ENCODE data around the gene TUBB4B. TPM values are rescaled to one million over a fixed set of nuclear protein-coding genes. Genes with fewer than 3 reads are reported as not detected.

Gene TUBB4B
- total RNA-seq, 1 donor from 2014 or later = 463 TPM

DNA sequence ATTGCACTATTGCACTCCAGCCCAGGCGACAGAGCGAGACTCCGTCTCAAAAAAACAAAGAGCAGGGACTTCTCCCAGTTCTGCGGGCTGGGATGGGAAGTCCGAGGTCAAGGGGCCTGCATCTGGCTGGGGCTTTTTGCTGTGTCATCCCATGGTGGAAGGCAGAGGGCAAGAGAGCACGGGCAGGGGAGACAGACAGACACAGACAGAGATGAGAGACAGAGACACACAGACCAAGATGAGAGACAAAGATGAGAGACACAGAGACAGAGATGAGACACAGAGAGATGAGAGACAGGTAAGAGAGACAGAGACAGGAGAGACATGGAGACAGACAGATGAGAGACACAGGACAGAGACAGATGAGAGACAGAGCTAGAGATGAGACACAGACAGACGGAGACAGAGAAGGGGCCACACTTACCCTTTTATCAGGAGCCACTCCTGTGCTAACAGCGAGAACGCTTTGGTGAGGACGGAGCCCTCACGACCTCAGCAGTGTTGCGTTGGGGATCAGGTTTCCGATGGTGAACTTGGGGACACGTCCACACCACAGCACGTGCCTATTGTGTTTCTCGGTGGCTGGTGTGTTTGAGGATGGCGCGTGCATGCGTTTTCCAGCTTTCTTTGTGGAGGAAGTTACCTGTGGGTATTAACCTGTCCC is 27.6 kb downstream of the TUBB4B start:
- intact Hi-C loops (cut with micrococcal nuclease) = no loop called here
- TF ChIP-seq, protein P1, sequence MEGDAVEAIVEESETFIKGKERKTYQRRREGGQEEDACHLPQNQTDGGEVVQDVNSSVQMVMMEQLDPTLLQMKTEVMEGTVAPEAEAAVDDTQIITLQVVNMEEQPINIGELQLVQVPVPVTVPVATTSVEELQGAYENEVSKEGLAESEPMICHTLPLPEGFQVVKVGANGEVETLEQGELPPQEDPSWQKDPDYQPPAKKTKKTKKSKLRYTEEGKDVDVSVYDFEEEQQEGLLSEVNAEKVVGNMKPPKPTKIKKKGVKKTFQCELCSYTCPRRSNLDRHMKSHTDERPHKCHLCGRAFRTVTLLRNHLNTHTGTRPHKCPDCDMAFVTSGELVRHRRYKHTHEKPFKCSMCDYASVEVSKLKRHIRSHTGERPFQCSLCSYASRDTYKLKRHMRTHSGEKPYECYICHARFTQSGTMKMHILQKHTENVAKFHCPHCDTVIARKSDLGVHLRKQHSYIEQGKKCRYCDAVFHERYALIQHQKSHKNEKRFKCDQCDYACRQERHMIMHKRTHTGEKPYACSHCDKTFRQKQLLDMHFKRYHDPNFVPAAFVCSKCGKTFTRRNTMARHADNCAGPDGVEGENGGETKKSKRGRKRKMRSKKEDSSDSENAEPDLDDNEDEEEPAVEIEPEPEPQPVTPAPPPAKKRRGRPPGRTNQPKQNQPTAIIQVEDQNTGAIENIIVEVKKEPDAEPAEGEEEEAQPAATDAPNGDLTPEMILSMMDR (IDR thresholded peaks at IDR 0.05; ENCODE audit: borderline replicate concordance) = no peak

DNA sequence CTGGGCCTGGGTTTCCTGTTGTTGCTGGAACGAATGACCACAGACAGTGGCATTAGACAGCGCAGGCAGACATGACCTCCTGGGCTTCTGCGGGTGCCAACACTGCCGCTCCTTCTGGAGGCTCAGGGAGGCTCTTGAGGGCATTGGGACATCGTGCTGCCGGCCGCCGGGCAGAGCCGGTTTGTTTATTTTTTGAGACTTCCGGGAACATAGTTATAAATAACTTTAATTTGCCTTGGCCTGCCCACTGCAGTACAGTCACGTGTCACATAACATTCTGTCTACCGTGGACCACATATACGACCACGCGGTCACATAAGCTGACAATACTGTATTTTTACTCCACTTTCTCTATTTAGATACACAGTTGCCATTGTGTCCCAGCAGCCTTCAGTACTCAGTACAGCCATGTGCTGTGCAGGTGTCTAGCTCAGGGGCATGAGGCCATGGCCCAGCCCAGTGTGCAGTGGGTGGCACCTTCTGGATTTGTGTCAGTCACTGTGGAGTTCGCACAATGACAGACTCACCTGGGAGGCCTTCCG is 28.2 kb downstream of the TUBB4B start:
- peak overlapping the region; percentile 56 for H3K4me3 ChIP-seq
- H3K27me3 ChIP-seq (ENCODE audit: low read depth) = no peaks in the 10 kb centered on the region
- TF ChIP-seq, protein P1 (IDR thresholded peaks at IDR 0.05; ENCODE audit: borderline replicate concordance) = no peak
- intact Hi-C loops (cut with micrococcal nuclease) = no loop called here
- no peak for DNase-seq
- peaks cover 76% of the 10 kb centered on the region for H3K4me1 ChIP-seq
- no peaks in the 10 kb centered on the region for H3K9me3 ChIP-seq (replicated peaks)
- H3K27ac ChIP-seq (replicated peaks) = peak overlapping the region; percentile 86
- H3K36me3 ChIP-seq = peaks cover 62% of the 10 kb centered on the region

More for the DNA sequence above, 27.6 kb downstream of the TUBB4B start:
- H3K4me3 ChIP-seq = peak overlapping the region; percentile 56
- no peak for DNase-seq
- peak overlapping the region; percentile 86 for H3K27ac ChIP-seq (replicated peaks)
- no peaks in the 10 kb centered on the region for H3K27me3 ChIP-seq (ENCODE audit: low read depth)
- no peaks in the 10 kb centered on the region for H3K9me3 ChIP-seq (replicated peaks)
- peaks cover 69% of the 10 kb centered on the region for H3K36me3 ChIP-seq
- H3K4me1 ChIP-seq = peaks cover 69% of the 10 kb centered on the region

DNA sequence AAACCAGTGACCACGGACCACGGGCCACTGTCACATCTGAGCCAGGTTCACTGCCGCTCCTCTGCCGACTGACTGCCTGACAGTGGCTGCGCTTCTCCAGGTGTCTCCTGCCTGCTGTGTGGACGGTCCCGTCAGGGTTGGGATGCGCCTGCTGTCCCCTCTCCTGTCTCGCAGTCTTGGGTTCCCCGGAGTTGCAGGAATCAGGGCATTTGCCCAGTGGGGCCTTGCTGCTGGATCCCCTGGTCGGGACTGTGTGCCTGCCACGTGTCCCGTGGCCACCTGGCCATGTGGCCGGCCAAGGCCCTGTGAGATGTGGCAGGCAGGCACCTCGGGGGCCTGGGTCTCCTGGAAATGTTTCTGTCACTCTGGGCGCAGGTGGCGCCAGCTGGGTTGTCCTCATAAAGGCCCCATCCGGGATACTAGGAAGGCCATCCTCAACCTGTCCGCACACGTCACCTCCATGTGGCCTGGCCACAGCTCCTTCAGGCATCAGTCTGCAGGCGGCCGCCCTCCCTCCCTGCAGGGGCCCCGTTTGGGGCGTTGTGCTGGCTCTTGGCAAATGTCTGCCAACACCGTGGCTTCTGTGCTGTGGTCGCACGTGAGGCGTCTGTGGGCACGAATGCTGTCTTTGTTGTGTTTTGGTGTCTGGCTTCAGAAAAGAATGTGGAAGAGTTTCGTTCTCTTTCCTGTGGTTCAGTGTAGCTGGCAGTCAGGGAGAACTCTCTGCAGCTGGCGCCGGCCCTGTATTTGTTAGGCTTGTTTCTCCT is 30.0 kb downstream of the TUBB4B start:
- no peaks in the 10 kb centered on the region for H3K9me3 ChIP-seq (replicated peaks)
- no peak for DNase-seq
- no peaks in the 10 kb centered on the region for H3K27me3 ChIP-seq (ENCODE audit: low read depth)
- peaks cover 89% of the 10 kb centered on the region for H3K4me1 ChIP-seq
- H3K36me3 ChIP-seq = peaks cover 47% of the 10 kb centered on the region
- no peak overlapping the region for H3K4me3 ChIP-seq
- H3K27ac ChIP-seq (replicated peaks) = peak overlapping the region; percentile 73
- intact Hi-C loops (cut with micrococcal nuclease) = no loop called here
- TF ChIP-seq, protein P1 (IDR thresholded peaks at IDR 0.05; ENCODE audit: borderline replicate concordance) = no peak

DNA sequence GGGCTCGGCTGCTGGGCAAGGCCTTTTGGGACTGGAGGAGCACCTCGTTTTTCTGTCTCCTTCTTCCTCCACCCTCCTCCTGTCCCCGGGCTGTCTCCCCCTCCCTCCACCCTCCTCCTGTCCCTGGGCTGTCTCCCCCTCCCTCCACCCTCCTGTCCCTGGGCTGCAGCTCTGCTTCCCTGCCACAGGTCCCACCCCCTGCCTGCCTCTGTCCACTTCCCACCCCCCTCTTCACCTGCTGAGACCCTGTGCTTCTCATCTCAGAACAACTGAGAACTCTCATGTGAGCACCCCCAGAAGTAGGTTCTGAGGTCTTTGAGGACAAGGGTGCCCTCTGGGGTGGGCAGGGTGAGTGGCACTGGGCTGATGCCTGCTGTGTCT is 30.6 kb downstream of the TUBB4B start:
- Histone ChIP-seq H3K27me3 (ENCODE audit: low read depth) (no peaks in the 10 kb centered on the region), H3K36me3 (peaks cover 42% of the 10 kb centered on the region), H3K4me3 (no peak overlapping the region), H3K27ac (replicated peaks) (peak overlapping the region; percentile 73), H3K9me3 (replicated peaks) (no peaks in the 10 kb centered on the region), H3K4me1 (peaks cover 91% of the 10 kb centered on the region)
- DNase-seq = no peak
- TF ChIP-seq, protein P1 (IDR thresholded peaks at IDR 0.05; ENCODE audit: borderline replicate concordance) = no peak
- intact Hi-C loops (cut with micrococcal nuclease) = no loop called here

DNA sequence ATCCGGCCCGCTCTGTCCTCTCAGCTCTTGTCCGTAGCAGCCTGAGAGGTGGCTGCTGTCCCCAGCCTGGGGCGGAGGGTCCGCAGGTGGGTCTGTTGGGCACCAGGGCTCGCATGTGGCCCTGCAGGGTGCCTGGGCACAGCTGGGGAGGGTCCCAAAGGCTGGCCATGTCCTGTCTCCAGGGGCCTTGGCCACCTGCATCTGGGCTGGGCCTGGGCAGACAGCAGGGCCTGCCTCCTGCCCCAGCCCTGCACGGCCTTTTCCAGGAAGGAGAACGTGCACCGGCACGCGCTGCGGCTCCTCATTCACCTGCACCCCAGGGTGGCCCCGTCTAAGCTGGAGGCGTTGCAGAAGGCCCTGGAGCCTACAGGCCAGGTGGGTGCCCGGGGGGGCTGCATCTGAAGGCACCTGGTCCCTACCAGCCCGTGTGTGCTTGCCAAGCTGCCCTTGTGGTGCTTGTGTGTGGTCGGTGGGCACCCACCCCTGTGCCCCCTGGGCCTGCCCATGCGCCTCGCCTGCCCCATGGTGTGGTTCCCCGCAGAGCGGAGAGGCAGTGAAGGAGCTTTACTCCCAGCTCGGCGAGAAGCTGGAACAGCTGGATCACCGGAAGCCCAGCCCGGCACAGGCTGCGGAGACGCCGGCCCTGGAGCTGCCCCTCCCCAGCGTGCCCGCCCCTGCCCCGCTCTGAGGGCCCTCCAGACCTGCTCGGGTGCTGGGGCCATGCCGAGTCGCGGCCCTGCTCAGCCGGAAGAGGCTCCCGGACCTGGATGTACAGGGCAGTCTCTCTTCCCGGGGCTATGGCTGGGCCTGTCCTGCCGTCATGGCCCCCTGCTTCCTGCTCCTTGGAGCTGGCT is 31.4 kb downstream of the TUBB4B start:
- no peak for DNase-seq
- Histone ChIP-seq H3K36me3 (peaks cover 35% of the 10 kb centered on the region), H3K9me3 (replicated peaks) (no peaks in the 10 kb centered on the region), H3K27me3 (ENCODE audit: low read depth) (peaks cover 3% of the 10 kb centered on the region), H3K4me3 (no peak overlapping the region), H3K27ac (replicated peaks) (peak overlapping the region; percentile 73), H3K4me1 (peaks cover 96% of the 10 kb centered on the region)
- TF ChIP-seq, protein P1 (IDR thresholded peaks at IDR 0.05; ENCODE audit: borderline replicate concordance) = no peak
- intact Hi-C loops (cut with micrococcal nuclease) = no loop called here
